HEK293T (cell line): Measurements from ENCODE around the gene CCL17.

Source experiments
- BHLHE40 ChIP-seq: fragments of 450-650 bp; IDR thresholded peaks from 2 replicates; pipeline ENCODE4 v1.6.1; 2016; ENCODE audit warnings: mild to moderate bottlenecking, moderate library complexity, borderline replicate concordance
- CTBP1 ChIP-seq: fragments of 450-650 bp; IDR thresholded peaks from 2 replicates; pipeline ENCODE4 v1.6.1; 2016; ENCODE audit warnings: borderline replicate concordance
- ELF4 ChIP-seq: fragments of 450-650 bp; IDR thresholded peaks from 2 replicates; pipeline ENCODE4 v1.6.1; 2017; ENCODE audit warnings: antibody characterized with exemption
- FOXA1 ChIP-seq: fragments of 450-650 bp; IDR thresholded peaks from 2 replicates; pipeline ENCODE4 v1.6.1; 2016; ENCODE audit warnings: mild to moderate bottlenecking
- FOXK2 ChIP-seq: fragments of 450-650 bp; IDR thresholded peaks from 2 replicates; pipeline ENCODE4 v1.6.1; 2016; ENCODE audit warnings: mild to moderate bottlenecking
- FOXM1 ChIP-seq: fragments of 450-650 bp; IDR thresholded peaks from 2 replicates; pipeline ENCODE4 v1.6.1; 2017; ENCODE audit warnings: mild to moderate bottlenecking, borderline replicate concordance
- HDGF ChIP-seq: fragments of 450-650 bp; IDR thresholded peaks from 2 replicates; pipeline ENCODE4 v1.6.1; 2017; ENCODE audit warnings: antibody characterized with exemption, borderline replicate concordance
- L3MBTL2 ChIP-seq: fragments of 450-650 bp; conservative IDR thresholded peaks from 2 replicates; pipeline ENCODE4 v1.6.1; 2016; ENCODE audit warnings: mild to moderate bottlenecking
- NFRKB ChIP-seq: fragments of 450-650 bp; IDR thresholded peaks from 2 replicates; pipeline ENCODE4 v1.6.1; 2016; ENCODE audit warnings: mild to moderate bottlenecking, moderate library complexity
- SP1 ChIP-seq: fragments of 450-650 bp; IDR thresholded peaks from 2 replicates; pipeline ENCODE4 v1.6.1; 2017
- SUZ12 ChIP-seq: fragments of 450-650 bp; IDR thresholded peaks from 2 replicates; pipeline ENCODE4 v1.6.1; 2016; ENCODE audit warnings: mild to moderate bottlenecking
- TARDBP ChIP-seq: fragments of 450-650 bp; IDR thresholded peaks from 2 replicates; pipeline ENCODE4 v1.6.1; 2016
- ZNF384 ChIP-seq: fragments of 450-650 bp; IDR thresholded peaks from 2 replicates; pipeline ENCODE4 v1.6.1; 2016

GRCh38 chr16:57381791-57382534, 22.6 kb upstream of the CCL17 start:
- TF ChIP-seq SP1 (no peak), TARDBP (no peak), FOXA1 (no peak), FOXM1 (no peak), NFRKB (no peak), CTBP1 (no peak), BHLHE40 (no peak), FOXK2 (no peak), L3MBTL2 (no peak), ELF4 (no peak), SUZ12 (no peak), ZNF384 (no peak), HDGF (no peak)
